Activated naive CD8-positive, alpha-beta T cell treated with anti-CD3 and anti-CD28 coated beads, Interleukin-2, amount 10 ng/mL, durations not matched to agents 7 days and 5 days (primary cell): Measurements from ENCODE around the gene METTL26. TPM values are rescaled to one million over a fixed set of nuclear protein-coding genes. Genes with fewer than 3 reads are reported as not detected.

ENCODE experiments used
- ATAC-seq: fragments of 150-1000 bp; cut with Tn5 transposase; one replicate; pipeline ENCODE4 v1.10.0; 2021; ENCODE audit warnings: low read depth, moderate library complexity
- POLR2A ChIA-PET: fragments of 350-600 bp; sonication (Branson Sonifier 250); formaldehyde crosslinking; loops from one replicate; lab custom pipeline; 2021; ENCODE audit warnings: antibody characterized with exemption; lab: Charles Lee
- DNase-seq: peaks from one replicate; pipeline ENCODE4 v3.0.0; 2021
- H3K27ac Mint-ChIP-seq: one replicate; pipeline ENCODE4 v1.8.0; 2022; ENCODE audit warnings: mild to moderate bottlenecking, mixed read lengths
- H3K27me3 Mint-ChIP-seq: one replicate; pipeline ENCODE4 v1.8.0; 2022; ENCODE audit warnings: mild to moderate bottlenecking, moderate library complexity, mixed read lengths
- H3K36me3 Mint-ChIP-seq: one replicate; pipeline ENCODE4 v1.8.0; 2021; ENCODE audit warnings: mild to moderate bottlenecking, mixed read lengths
- H3K4me1 Mint-ChIP-seq: one replicate; pipeline ENCODE4 v1.8.0; 2021; ENCODE audit warnings: mixed read lengths
- H3K4me3 Mint-ChIP-seq: one replicate; pipeline ENCODE4 v1.8.0; 2022; ENCODE audit warnings: mild to moderate bottlenecking, moderate library complexity, mixed read lengths
- H3K9me3 Mint-ChIP-seq: one replicate; pipeline ENCODE4 v1.8.0; 2021; ENCODE audit warnings: mixed read lengths
- total RNA-seq, 2 experiments: library from RNA; stranded (reverse); gene quantifications; one replicate each; pipeline ENCODE4 v1.2.3, GENCODE V29; 2021

Gene METTL26
- total RNA-seq, 2 experiments from 2014 or later = 75.7 to 81.2 TPM

DNA sequence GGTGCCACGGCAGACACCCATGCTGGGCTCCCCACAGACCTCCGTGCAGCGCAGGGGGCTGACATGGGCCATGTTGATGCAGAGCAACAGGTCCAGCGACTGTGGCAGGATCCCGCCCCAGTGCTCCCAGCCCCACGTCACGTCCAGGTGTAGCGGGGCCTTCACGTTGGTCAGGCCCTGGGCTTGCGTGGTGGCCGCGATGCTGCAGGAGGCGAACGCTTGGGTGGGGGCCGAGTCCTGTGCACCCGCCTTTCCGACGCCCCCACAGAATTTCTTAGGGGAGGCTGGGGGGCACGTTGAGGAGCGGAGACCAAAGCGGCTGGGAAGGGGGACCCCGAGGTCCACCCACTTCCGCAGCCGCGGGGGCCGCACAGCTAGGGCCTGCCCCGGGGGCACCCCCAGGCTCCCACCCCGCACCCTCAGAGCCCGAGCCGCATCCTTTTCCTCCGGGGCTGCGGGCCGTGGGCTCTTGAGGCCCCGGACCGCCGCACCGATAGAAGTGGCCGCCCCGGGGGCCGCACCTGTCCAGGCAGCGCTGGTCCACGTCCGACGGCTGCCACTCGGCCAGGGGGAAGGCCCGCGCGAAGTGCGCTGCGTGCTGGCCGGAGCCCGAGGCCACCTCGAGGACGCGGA lies 416 bp downstream of the METTL26 start:
- Mint-ChIP-seq H3K4me3 (peak overlapping the region; percentile 62), H3K9me3 (no peaks in the 10 kb centered on the region), H3K36me3 (no peaks in the 10 kb centered on the region), H3K27me3 (no peaks in the 10 kb centered on the region), H3K4me1 (peaks cover 6% of the 10 kb centered on the region), H3K27ac (no peak overlapping the region)
- POLR2A ChIA-PET = interaction anchor here (0.6 to 2.5 kb wide), 14 partner anchors 13 to 588 kb away, joined by 3 to 13 read pairs (median 4); partner anchors contain the start of genes CAPN15, CHTF18, NHLRC4 and RHOT2
- ATAC-seq (peak; percentile 10), DNase-seq (no peak)

GRCh38 chr16:634996-635395 lies 1.1 kb downstream of the METTL26 start:
- Mint-ChIP-seq H3K4me3 (peak overlapping the region; percentile 75), H3K4me1 (peaks cover 6% of the 10 kb centered on the region), H3K36me3 (no peaks in the 10 kb centered on the region), H3K9me3 (no peaks in the 10 kb centered on the region), H3K27ac (no peak overlapping the region), H3K27me3 (no peaks in the 10 kb centered on the region)
- DNase-seq = no peak
- POLR2A ChIA-PET = no interaction called here
- no peak for ATAC-seq

GRCh38 chr16:634051-634670 lies 1.9 kb downstream of the METTL26 start:
- POLR2A ChIA-PET = no interaction called here
- no peak for ATAC-seq
- H3K4me1 Mint-ChIP-seq = peaks cover 6% of the 10 kb centered on the region
- no peaks in the 10 kb centered on the region for H3K27me3 Mint-ChIP-seq
- no peaks in the 10 kb centered on the region for H3K36me3 Mint-ChIP-seq
- no peaks in the 10 kb centered on the region for H3K9me3 Mint-ChIP-seq
- no peak overlapping the region for H3K27ac Mint-ChIP-seq
- DNase-seq = no peak
- peak overlapping the region; percentile 40 for H3K4me3 Mint-ChIP-seq

GRCh38 chr16:633336-634050 lies 2.6 kb downstream of the METTL26 start:
- H3K4me1 Mint-ChIP-seq = peaks cover 6% of the 10 kb centered on the region
- ATAC-seq = no peak
- H3K4me3 Mint-ChIP-seq = no peak overlapping the region
- H3K27ac Mint-ChIP-seq = no peak overlapping the region
- no peaks in the 10 kb centered on the region for H3K27me3 Mint-ChIP-seq
- H3K36me3 Mint-ChIP-seq = no peaks in the 10 kb centered on the region
- H3K9me3 Mint-ChIP-seq = no peaks in the 10 kb centered on the region
- DNase-seq = no peak
- POLR2A ChIA-PET = no interaction called here

DNA sequence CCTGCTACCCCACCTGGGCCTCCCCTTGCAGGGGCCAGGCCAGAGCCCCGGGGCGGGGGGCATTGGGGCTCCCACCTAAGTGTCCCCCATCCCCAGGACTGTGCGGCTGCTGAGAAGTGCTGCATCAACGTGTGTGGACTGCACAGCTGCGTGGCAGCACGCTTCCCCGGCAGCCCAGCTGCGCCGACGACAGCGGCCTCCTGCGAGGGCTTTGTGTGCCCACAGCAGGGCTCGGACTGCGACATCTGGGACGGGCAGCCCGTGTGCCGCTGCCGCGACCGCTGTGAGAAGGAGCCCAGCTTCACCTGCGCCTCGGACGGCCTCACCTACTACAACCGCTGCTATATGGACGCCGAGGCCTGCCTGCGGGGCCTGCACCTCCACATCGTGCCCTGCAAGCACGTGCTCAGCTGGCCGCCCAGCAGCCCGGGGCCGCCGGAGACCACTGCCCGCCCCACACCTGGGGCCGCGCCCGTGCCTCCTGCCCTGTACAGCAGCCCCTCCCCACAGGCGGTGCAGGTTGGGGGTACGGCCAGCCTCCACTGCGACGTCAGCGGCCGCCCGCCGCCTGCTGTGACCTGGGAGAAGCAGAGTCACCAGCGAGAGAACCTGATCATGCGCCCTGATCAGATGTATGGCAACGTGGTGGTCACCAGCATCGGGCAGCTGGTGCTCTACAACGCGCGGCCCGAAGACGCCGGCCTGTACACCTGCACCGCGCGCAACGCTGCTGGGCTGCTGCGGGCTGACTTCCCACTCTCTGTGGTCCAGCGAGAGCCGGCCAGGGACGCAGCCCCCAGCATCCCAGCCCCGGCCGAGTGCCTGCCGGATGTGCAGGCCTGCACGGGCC lies 3.4 kb downstream of the METTL26 start:
- H3K4me1 Mint-ChIP-seq = peaks cover 6% of the 10 kb centered on the region
- H3K9me3 Mint-ChIP-seq = no peaks in the 10 kb centered on the region
- no peaks in the 10 kb centered on the region for H3K27me3 Mint-ChIP-seq
- no peaks in the 10 kb centered on the region for H3K36me3 Mint-ChIP-seq
- POLR2A ChIA-PET = no interaction called here
- H3K4me3 Mint-ChIP-seq = no peak overlapping the region
- ATAC-seq = no peak
- no peak for DNase-seq
- no peak overlapping the region for H3K27ac Mint-ChIP-seq

DNA sequence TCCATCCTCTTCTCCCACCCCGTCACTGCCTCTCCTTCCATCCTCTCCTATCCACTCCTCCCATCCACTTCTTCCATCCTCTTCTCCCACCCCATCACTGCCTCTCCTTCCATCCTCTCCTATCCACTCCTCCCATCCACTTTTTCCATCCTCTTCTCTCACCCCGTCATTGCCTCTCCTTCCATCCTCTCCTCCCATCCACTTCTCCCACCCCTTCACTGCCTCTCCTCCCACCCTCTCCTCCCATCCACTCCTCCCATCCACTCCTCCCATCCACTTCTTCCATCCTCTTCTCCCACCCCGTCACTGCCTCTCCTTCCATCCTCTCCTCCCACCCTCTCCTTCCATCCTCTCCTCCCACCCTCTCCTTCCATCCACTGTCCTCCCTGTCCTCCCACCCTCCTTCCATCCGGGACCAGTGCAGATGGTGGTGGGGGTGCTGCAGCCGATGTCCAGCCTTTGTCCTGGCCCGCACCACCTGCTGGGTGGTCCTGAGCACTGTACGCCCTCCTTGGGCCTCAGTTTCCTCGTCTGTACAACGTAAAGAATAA lies 4.2 kb downstream of the METTL26 start:
- no peak overlapping the region for H3K27ac Mint-ChIP-seq
- no peaks in the 10 kb centered on the region for H3K36me3 Mint-ChIP-seq
- ATAC-seq (no peak), DNase-seq (no peak)
- H3K27me3 Mint-ChIP-seq = no peaks in the 10 kb centered on the region
- H3K4me3 Mint-ChIP-seq = no peak overlapping the region
- H3K9me3 Mint-ChIP-seq = no peaks in the 10 kb centered on the region
- POLR2A ChIA-PET = no interaction called here
- H3K4me1 Mint-ChIP-seq = peaks cover 6% of the 10 kb centered on the region

DNA sequence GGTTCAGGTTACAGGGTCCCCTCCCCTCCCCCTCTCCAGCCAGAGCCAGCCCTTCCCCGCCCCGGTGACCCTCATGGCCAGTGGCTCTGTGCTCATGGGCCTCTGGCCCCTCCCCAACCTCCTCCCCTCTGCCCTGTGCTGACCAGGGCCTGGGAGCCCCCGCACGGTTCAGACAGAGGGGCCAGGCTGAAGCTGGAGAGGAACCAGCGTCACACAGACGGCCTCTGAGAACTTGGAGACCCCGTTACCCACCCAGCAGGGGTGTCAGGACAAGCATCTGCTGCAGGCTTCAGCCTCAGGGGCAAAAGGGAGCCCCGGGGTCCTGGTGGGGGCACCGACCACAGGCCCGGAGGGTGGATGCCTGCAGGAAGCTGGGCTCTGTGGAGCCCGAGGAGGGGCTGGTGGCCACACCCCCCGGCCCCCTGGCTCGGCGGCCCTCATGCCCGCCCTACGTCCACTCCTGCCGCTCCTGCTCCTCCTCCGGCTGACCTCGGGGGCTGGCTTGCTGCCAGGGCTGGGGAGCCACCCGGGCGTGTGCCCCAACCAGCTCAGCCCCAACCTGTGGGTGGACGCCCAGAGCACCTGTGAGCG lies 5.2 kb downstream of the METTL26 start, which contains the start of gene WFIKKN1:
TSS of gene WFIKKN1 (plus strand) at position 171 of the 591 bp plus-strand sequence. CDS start at position 440, 269 bp downstream.
- peaks cover 1% of the 10 kb centered on the region for H3K4me1 Mint-ChIP-seq
- no peaks in the 10 kb centered on the region for H3K36me3 Mint-ChIP-seq
- DNase-seq (no peak), ATAC-seq (no peak)
- H3K4me3 Mint-ChIP-seq = no peak within 1 kb of the TSS
- H3K27ac Mint-ChIP-seq = no peak within 1 kb of the TSS
- POLR2A ChIA-PET = no interaction called here
- H3K27me3 Mint-ChIP-seq = no peaks in the 10 kb centered on the region
- H3K9me3 Mint-ChIP-seq = no peaks in the 10 kb centered on the region

GRCh38 chr16:630249-630814 lies 5.8 kb downstream of the METTL26 start:
- H3K36me3 Mint-ChIP-seq = no peaks in the 10 kb centered on the region
- ATAC-seq (no peak), DNase-seq (no peak)
- H3K27ac Mint-ChIP-seq = no peak overlapping the region
- no peaks in the 10 kb centered on the region for H3K9me3 Mint-ChIP-seq
- POLR2A ChIA-PET = no interaction called here
- H3K4me3 Mint-ChIP-seq = no peak overlapping the region
- H3K27me3 Mint-ChIP-seq = no peaks in the 10 kb centered on the region
- peaks cover 1% of the 10 kb centered on the region for H3K4me1 Mint-ChIP-seq

GRCh38 chr16:629833-630248 lies 6.3 kb downstream of the METTL26 start:
- H3K36me3 Mint-ChIP-seq = no peaks in the 10 kb centered on the region
- H3K9me3 Mint-ChIP-seq = no peaks in the 10 kb centered on the region
- POLR2A ChIA-PET = no interaction called here
- DNase-seq = no peak
- no peak for ATAC-seq
- no peaks in the 10 kb centered on the region for H3K27me3 Mint-ChIP-seq
- no peak overlapping the region for H3K4me3 Mint-ChIP-seq
- peaks cover under 1% of the 10 kb centered on the region for H3K4me1 Mint-ChIP-seq
- no peak overlapping the region for H3K27ac Mint-ChIP-seq

DNA sequence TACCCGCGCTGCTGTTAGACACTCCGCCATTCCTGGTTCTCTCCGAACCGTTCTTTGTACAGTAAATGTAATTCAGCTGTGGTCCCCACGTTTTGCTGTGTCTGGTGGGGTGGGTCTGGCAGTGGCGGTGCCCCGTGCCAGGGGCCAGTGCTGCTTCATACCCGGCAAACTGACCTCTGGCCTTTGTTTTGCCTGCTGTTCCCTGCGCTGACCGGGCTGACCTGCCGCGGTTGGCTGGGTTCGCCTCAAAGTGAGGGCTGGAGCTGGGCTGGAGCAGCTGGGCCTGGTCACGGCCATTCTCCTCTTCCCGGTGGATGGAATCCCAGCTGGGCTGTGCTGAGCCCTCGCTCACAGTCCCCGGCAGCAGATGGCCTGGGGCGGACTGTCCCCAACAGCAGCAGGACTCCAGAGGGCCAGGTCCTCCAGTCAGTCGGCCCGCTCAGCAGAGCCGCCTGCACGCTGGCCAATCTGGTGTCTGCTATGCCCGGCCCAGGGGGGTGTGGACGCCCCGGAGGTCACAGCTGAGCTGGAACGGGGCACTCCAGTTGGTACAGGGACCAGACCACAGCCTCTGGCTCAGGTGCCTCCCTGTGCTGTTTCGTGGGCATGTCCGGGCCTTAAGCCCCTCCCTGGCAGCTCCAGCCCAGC lies 6.8 kb downstream of the METTL26 start:
- ATAC-seq (no peak), DNase-seq (no peak)
- Mint-ChIP-seq H3K9me3 (no peaks in the 10 kb centered on the region), H3K27me3 (no peaks in the 10 kb centered on the region), H3K4me1 (no peaks in the 10 kb centered on the region), H3K27ac (no peak overlapping the region), H3K36me3 (no peaks in the 10 kb centered on the region), H3K4me3 (no peak overlapping the region)
- POLR2A ChIA-PET = no interaction called here

- Mint-ChIP-seq H3K9me3 (no peaks in the 10 kb centered on the region), H3K27ac (no peak overlapping the region), H3K4me3 (no peak overlapping the region), H3K36me3 (no peaks in the 10 kb centered on the region), H3K27me3 (no peaks in the 10 kb centered on the region), H3K4me1 (no peaks in the 10 kb centered on the region)
- no peak for DNase-seq
- POLR2A ChIA-PET = no interaction called here
- ATAC-seq = no peak
Observed at GRCh38 chr16:628321-629061, 7.6 kb downstream of the METTL26 start.
